PC-9 (cell line): Measurements from ENCODE around the gene SLC66A1.

Experiments used
- CTCF ChIP-seq: fragments of 200-600 bp; sonication (generic); conservative IDR thresholded peaks from 2 replicates; pipeline ENCODE4 v1.6.1; 2017; ENCODE audit warnings: mixed run types, antibody characterized with exemption, mild to moderate bottlenecking, moderate library complexity
- EZH2 ChIP-seq: fragments of 200-600 bp; sonication (generic); IDR thresholded peaks from 2 replicates; pipeline ENCODE4 v1.8.0; 2017; ENCODE audit warnings: antibody characterized with exemption, low read depth

- no peak for TF ChIP-seq CTCF
- no peak for TF ChIP-seq EZH2
Measured at GRCh38 chr1:19342894-19343616, 30.9 kb downstream of the SLC66A1 start.
